K562 (cell line): ENCODE measurements around the gene USF2. TPM values are rescaled to one million over a fixed set of nuclear protein-coding genes. Genes with fewer than 3 reads are reported as not detected.

Source experiments
- ATAC-seq: fragments of 200-7000 bp; cut with Tn5 transposase; 3 replicates; pipeline ENCODE4 v1.9.1; 2020; ENCODE audit warnings: moderate library complexity
- BruUV-seq: library from RNA; stranded (reverse); fragments of 400-500 nt; replicated peaks from 2 replicates; lab custom pipeline; 2021; lab: Mats Ljungman, UMichigan
- CTCF ChIA-PET: fragments of 300-600 bp; formaldehyde crosslinking; extraction: SDS; loops from one replicate; lab custom pipeline; 2021; ENCODE audit warnings: low intra/inter-chr PET ratio; lab: Yijun Ruan, JAX
- POLR2A ChIA-PET: fragments of 300-600, 350-650 bp; sonication (Branson Sonifier 250); formaldehyde crosslinking; extraction: SDS; loops from one replicate; lab custom pipeline; 2021; ENCODE audit warnings: antibody characterized with exemption, inconsistent platforms; lab: Yijun Ruan, JAX
- DNase-seq, 4 experiments: peaks; one replicate each; pipeline versions ENCODE4 v3.0.0 to v3.0.0-alpha.2; 2011 to 2018; ENCODE audit warnings: low spot score in 3 of 4, mixed read lengths in 3 of 4; ENCODE audit errors: extremely low read depth in 1 of 4
- FAIRE-seq: peaks from 2 replicates; lab custom pipeline; 2011; peaks lifted over from hg19 to GRCh38; lab: Jason Lieb, UNC
- H2AFZ ChIP-seq: 2 replicates; pipeline ENCODE4 v1.6.0; 2011; ENCODE audit warnings: low read depth, low read length, control low read depth, inconsistent platforms
- H3K27ac ChIP-seq: fragments of 200-600 bp; 3 replicates; pipeline ENCODE4 v1.8.0; 2011; ENCODE audit warnings: low read depth, mild to moderate bottlenecking, control low read depth, inconsistent platforms, low read length, moderate library complexity, mixed read lengths; ENCODE audit errors: extremely low read depth
- H3K27me3 ChIP-seq, 2 experiments: fragments of 300-600 bp in 1 of 2; 2 replicates in 1 of 2; 3 replicates in 1 of 2; pipeline versions ENCODE4 v1.6.0 to v1.8.0; 2011; ENCODE audit warnings: inconsistent platforms in 2 of 2, low read length in 2 of 2, mild to moderate bottlenecking in 1 of 2, mixed read lengths in 1 of 2, moderate library complexity in 1 of 2; ENCODE audit not compliant: control insufficient read depth in 2 of 2, insufficient read depth in 2 of 2
- H3K36me3 ChIP-seq: fragments of 300-600 bp; 3 replicates; pipeline ENCODE4 v1.8.0; 2011; ENCODE audit warnings: mild to moderate bottlenecking, low read length, inconsistent platforms; ENCODE audit not compliant: control insufficient read depth, insufficient read depth
- H3K4me1 ChIP-seq, 2 experiments: fragments of 200-600 bp in 1 of 2; replicated peaks in 1 of 2; 2 replicates in 1 of 2; 3 replicates in 1 of 2; pipeline versions ENCODE4 v1.5.1 to v1.8.0; 2011; ENCODE audit warnings: inconsistent platforms in 2 of 2, low read length in 2 of 2, mild to moderate bottlenecking in 1 of 2, mixed read lengths in 1 of 2, moderate library complexity in 1 of 2; ENCODE audit not compliant: control insufficient read depth in 2 of 2, insufficient read depth in 2 of 2
- H3K4me2 ChIP-seq: 2 replicates; pipeline ENCODE4 v1.6.1; 2011; ENCODE audit warnings: low read length, control low read depth, inconsistent platforms, mixed read lengths; ENCODE audit not compliant: insufficient read depth
- H3K4me3 ChIP-seq: fragments of 200-600 bp; sonication (generic), shearing (Covaris generic); 2 replicates; pipeline ENCODE4 v1.5.1; 2016; ENCODE audit warnings: control low read depth, inconsistent platforms
- H3K79me2 ChIP-seq: fragments of 200-600 bp; 3 replicates; pipeline ENCODE4 v1.8.0; 2011; ENCODE audit warnings: low read length, inconsistent platforms; ENCODE audit not compliant: control insufficient read depth, insufficient read depth
- H3K9ac ChIP-seq, 2 experiments: 2 replicates each; pipeline versions ENCODE4 v1.6.0 to v1.6.1; 2011; ENCODE audit warnings: low read depth in 2 of 2, low read length in 2 of 2, control low read depth in 1 of 2, inconsistent platforms in 1 of 2, mild to moderate bottlenecking in 1 of 2, mixed read lengths in 1 of 2; ENCODE audit not compliant: insufficient read depth in 1 of 2
- H3K9me1 ChIP-seq: one replicate; pipeline ENCODE4 v1.6.0; 2011; ENCODE audit warnings: inconsistent platforms, mild to moderate bottlenecking, low read length, moderate library complexity; ENCODE audit not compliant: control insufficient read depth, insufficient read depth
- H3K9me3 ChIP-seq: replicated peaks from 2 replicates; pipeline ENCODE4 v1.5.1; 2011; ENCODE audit warnings: low read depth, low read length, inconsistent platforms; ENCODE audit not compliant: control insufficient read depth, insufficient read depth
- H4K20me1 ChIP-seq: replicated peaks from 2 replicates; pipeline ENCODE4 v1.6.1; 2011; ENCODE audit warnings: low read length, inconsistent platforms, mixed read lengths; ENCODE audit not compliant: control insufficient read depth, insufficient read depth
- CREM ChIP-seq: IDR thresholded peaks from 2 replicates; pipeline ENCODE4 v1.6.1; 2014; ENCODE audit warnings: antibody characterized with exemption, low read depth
- EZH2 ChIP-seq: IDR thresholded peaks from 2 replicates; pipeline ENCODE4 v1.6.1; 2012; ENCODE audit warnings: low read depth, mild to moderate bottlenecking, inconsistent platforms, low read length, borderline replicate concordance
- KAT2B ChIP-seq: IDR thresholded peaks from one replicate; pipeline ENCODE4 v1.6.1; 2012; ENCODE audit warnings: low read depth, mild to moderate bottlenecking, control low read depth, inconsistent platforms, low read length, moderate library complexity
- POLR2A ChIP-seq: fragments of 450-650 bp; conservative IDR thresholded peaks from 2 replicates; pipeline ENCODE4 v1.6.1; 2016
- TOE1 ChIP-seq, 2 experiments: fragments of 450-650 bp in 1 of 2; sonication (generic) in 1 of 2; formaldehyde crosslinking in 1 of 2; IDR thresholded peaks; 2 replicates each; pipeline versions ENCODE4 v1.7.1 to v1.8.0; 2016 to 2022; ENCODE audit warnings: borderline replicate concordance in 2 of 2, mild to moderate bottlenecking in 2 of 2, antibody characterized with exemption in 1 of 2, inconsistent platforms in 1 of 2, low read depth in 1 of 2, missing genetic modification reagents in 1 of 2, moderate library complexity in 1 of 2
- ZBTB34 ChIP-seq: fragments of 250-450 bp; sonication (Bioruptor Pico); IDR thresholded peaks from 2 replicates; pipeline ENCODE4 v1.8.0; 2021; ENCODE audit warnings: mild to moderate bottlenecking, moderate library complexity
- ZNF232 ChIP-seq: sonication (generic); formaldehyde crosslinking; IDR thresholded peaks from 2 replicates; pipeline ENCODE4 v1.8.0; 2022; ENCODE audit warnings: mild to moderate bottlenecking, missing genetic modification reagents
- ZNF354B ChIP-seq: fragments of 250-450 bp; sonication (Bioruptor Pico); IDR thresholded peaks from 2 replicates; pipeline ENCODE4 v1.4.0; 2020
- ZNF75A ChIP-seq: fragments of 450-650 bp; formaldehyde crosslinking; IDR thresholded peaks from 2 replicates; pipeline ENCODE4 v1.4.0; 2020; ENCODE audit warnings: mild to moderate bottlenecking
- WGBS: fragments of 100-300 bp; shearing (Covaris generic); methylation state at CpG from one replicate; pipeline ENCODE4 v1.1.6; 2016; ENCODE audit warnings: low coverage, mixed read lengths; ENCODE audit not compliant: insufficient coverage; ENCODE audit errors: missing lambda C conversion rate; 5-methylcytosine and 5-hydroxymethylcytosine counted together
- in situ Hi-C: fragments of 300-500 bp; cut with MboI; formaldehyde crosslinking; loops from 4 replicates; pipeline ENCODE4 v1.15.0; 2018; ENCODE audit warnings: inconsistent platforms, mixed read lengths
- intact Hi-C: fragments of 100-400 bp; cut with micrococcal nuclease; formaldehyde crosslinking; loops from 2 replicates; pipeline ENCODE4 v1.14.2; 2022
- polyA plus RNA-seq, 8 experiments: library from polyadenylated mRNA; depleted of rRNA in 4 of 8; stranded (reverse) in 5 of 8; unstranded in 3 of 8; fragments of >200 nt; fragmentation: Nextera tagmentation in 2 of 8; fragmentation: Illumina TruSeq in 1 of 8; extraction: Ambion mirVana in 2 of 8; extraction: Trizol in 1 of 8; gene quantifications; 2 replicates each; pipeline versions ENCODE4 v1.2.1 to v1.2.3, GENCODE V29; 2011 to 2014; ENCODE audit warnings: inconsistent platforms in 1 of 8, missing spikeins in 1 of 8
- total RNA-seq, 7 experiments: library from RNA; depleted of rRNA in 6 of 7; stranded (reverse); fragments of >200 nt in 6 of 7; fragmentation: Illumina TruSeq in 2 of 7; extraction: Trizol in 2 of 7; gene quantifications; 2 replicates each; pipeline versions ENCODE4 v1.2.1 to v1.2.3, GENCODE V29; 2011 to 2021; ENCODE audit warnings: low replicate concordance in 1 of 7

Gene USF2
- total and polyA plus RNA-seq, 9 of the 15 experiments (the other 6 are each of a cell fraction or from before 2014, with no cell fraction given): 0.27 to 93.7 (median 58.4) TPM

DNA sequence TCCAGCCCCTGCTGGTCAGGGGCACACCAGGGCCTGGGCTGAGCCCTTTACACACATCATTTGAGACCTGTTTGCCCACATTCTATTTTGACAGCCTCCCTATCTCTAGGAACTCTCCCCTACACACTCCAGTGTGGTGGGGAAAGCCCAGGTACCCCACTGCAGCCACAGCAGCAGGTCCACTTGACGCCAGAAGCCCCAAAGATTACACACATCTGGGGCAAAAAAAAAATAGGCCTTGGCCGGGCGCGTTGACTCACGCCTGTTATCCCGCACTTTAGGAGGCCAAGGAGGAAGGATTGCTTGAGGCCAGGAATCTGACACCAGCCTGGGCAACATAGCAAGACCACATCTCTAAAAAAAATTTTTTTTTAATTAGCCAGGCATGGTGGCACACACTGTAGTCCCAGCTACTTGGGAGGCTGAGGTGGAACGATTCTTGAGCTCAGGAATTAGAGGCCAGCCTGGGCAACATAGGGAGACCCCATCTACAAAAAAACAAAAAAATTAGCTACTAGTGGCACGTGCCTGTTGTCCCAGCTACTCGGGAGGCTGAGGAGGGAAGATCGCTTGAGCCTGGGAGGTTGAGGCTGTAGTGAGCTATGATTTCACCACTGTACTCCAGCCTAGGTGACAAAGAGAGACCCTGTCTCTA lies 42.2 kb downstream of the USF2 start:
- FAIRE-seq: no peak
- H3K9me1 ChIP-seq: no peaks in the 10 kb centered on the region
- WGBS: 86% methylated on average over 10 of the region's 10 CpGs
- H3K4me1 ChIP-seq: peaks cover 53 to 75% of the 10 kb centered on the region in 2 experiments
- intact Hi-C loops (no loop called here), in situ Hi-C loops (no loop called here)
- peaks cover 10% of the 10 kb centered on the region; the same call in 2 of the 3 replicates for H3K79me2 ChIP-seq
- no peaks in the 10 kb centered on the region for H3K36me3 ChIP-seq
- H3K4me3 ChIP-seq: no peak overlapping the region
- peak overlapping the region; percentile 96; the same call in 1 of the 2 replicates for H2AFZ ChIP-seq
- H3K9ac ChIP-seq: peak overlapping the region; percentile 79 to 90; a peak in 3 of 4 replicates
- H4K20me1 ChIP-seq: no peaks in the 10 kb centered on the region
- TF ChIP-seq ZBTB34: no peak
- no peak for TF ChIP-seq ZNF75A (CRISPR knock-in tag)
- no peak for TF ChIP-seq CREM
- TF ChIP-seq ZNF232: no peak
- TF ChIP-seq KAT2B: no peak
- no peak for TF ChIP-seq ZNF354B
- no peak for TF ChIP-seq POLR2A
- no peak for TF ChIP-seq EZH2
- TF ChIP-seq TOE1 (IDR thresholded peaks at IDR 0.05; ENCODE audit: borderline replicate concordance): no peak
- no peak for TF ChIP-seq TOE1 (CRISPR knock-in tag; IDR thresholded peaks at IDR 0.05; ENCODE audit: borderline replicate concordance, low read depth)
- H3K27ac ChIP-seq: peak overlapping the region; percentile 90; the same call in 2 of the 3 replicates
- POLR2A ChIA-PET: no interaction called here
- no peaks in the 10 kb centered on the region for H3K9me3 ChIP-seq
- CTCF ChIA-PET: no interaction called here
- H3K4me2 ChIP-seq: peak overlapping the region; percentile 65
- H3K27me3 ChIP-seq: no peaks in the 10 kb centered on the region
- ATAC-seq: no peak
- DNase-seq: peak in 1 of 4 experiments; percentile 18
- BruUV-seq: no TSS peak
